Measurements from ENCODE around the gene GRID2. TPM values are rescaled to one million over a fixed set of nuclear protein-coding genes. Genes with fewer than 3 reads are reported as not detected.
"Not testable (repeated sequence)": the region's sequence is repeated elsewhere in the genome, so short reads cannot be mapped to it uniquely, and the experiment has no call there.

The GRID2 gene
- total and polyA plus RNA-seq, 5 experiments from 2014 or later = not detected

- H3K27ac Mint-ChIP-seq = no peak overlapping the region
- ATAC-seq (no peak), DNase-seq (no peak)
- peaks cover 0 to 9% (median 2%) of the 10 kb centered on the region in 9 donors for H3K9me3 Mint-ChIP-seq
- H3K4me1 Mint-ChIP-seq = no peaks in the 10 kb centered on the region
- H3K36me3 Mint-ChIP-seq = no peaks in the 10 kb centered on the region
- no peak overlapping the region for H3K4me3 Mint-ChIP-seq
- POLR2A ChIA-PET = no interaction called here
- H3K27me3 Mint-ChIP-seq = no peaks in the 10 kb centered on the region
Measured at GRCh38 chr4:93267747-93268146, 964.0 kb downstream of the GRID2 start.

GRCh38 chr4:93285346-93285745 lies 981.6 kb downstream of the GRID2 start:
- Mint-ChIP-seq H3K27me3 (no peaks in the 10 kb centered on the region), H3K4me3 (no peak overlapping the region), H3K36me3 (no peaks in the 10 kb centered on the region), H3K27ac (no peak overlapping the region), H3K4me1 (no peaks in the 10 kb centered on the region), H3K9me3 (peaks cover 0 to 6% (median 0%) of the 10 kb centered on the region in 9 donors)
- POLR2A ChIA-PET = no interaction called here
- DNase-seq (no peak), ATAC-seq (no peak)

- no peak overlapping the region for H3K27ac Mint-ChIP-seq
- H3K27me3 Mint-ChIP-seq = no peaks in the 10 kb centered on the region
- H3K4me3 Mint-ChIP-seq = no peak overlapping the region
- H3K9me3 Mint-ChIP-seq = peaks cover 0 to 12% (median 0%) of the 10 kb centered on the region in 9 donors
- no peaks in the 10 kb centered on the region for H3K4me1 Mint-ChIP-seq
- POLR2A ChIA-PET = no interaction called here
- no peaks in the 10 kb centered on the region for H3K36me3 Mint-ChIP-seq
- no peak for DNase-seq
- no peak for ATAC-seq
Measured at GRCh38 chr4:93289241-93289640, 985.5 kb downstream of the GRID2 start.

GRCh38 chr4:93289831-93290230 lies 986.1 kb downstream of the GRID2 start:
- Mint-ChIP-seq H3K36me3 (no peaks in the 10 kb centered on the region), H3K9me3 (peaks cover 0 to 12% (median 2%) of the 10 kb centered on the region in 9 donors), H3K4me3 (no peak overlapping the region), H3K4me1 (no peaks in the 10 kb centered on the region), H3K27ac (no peak overlapping the region), H3K27me3 (no peaks in the 10 kb centered on the region)
- DNase-seq (no peak), ATAC-seq (no peak)
- POLR2A ChIA-PET = no interaction called here

- H3K27ac Mint-ChIP-seq = no peak overlapping the region
- ATAC-seq (no peak), DNase-seq (no peak)
- POLR2A ChIA-PET = no interaction called here
- no peaks in the 10 kb centered on the region for H3K36me3 Mint-ChIP-seq
- peaks cover 0 to 3% (median 0%) of the 10 kb centered on the region in 4 donors for H3K4me1 Mint-ChIP-seq
- H3K9me3 Mint-ChIP-seq = peaks cover 0 to 9% (median 0%) of the 10 kb centered on the region in 9 donors
- H3K4me3 Mint-ChIP-seq = no peak overlapping the region
- no peaks in the 10 kb centered on the region for H3K27me3 Mint-ChIP-seq
Measured at GRCh38 chr4:93299118-93299517, 995.4 kb downstream of the GRID2 start.

- DNase-seq, ATAC-seq, H3K36me3 Mint-ChIP-seq, H3K27me3 Mint-ChIP-seq, H3K9me3 Mint-ChIP-seq, H3K27ac Mint-ChIP-seq, POLR2A ChIA-PET, H3K4me1 Mint-ChIP-seq, H3K4me3 Mint-ChIP-seq: not testable (repeated sequence)
Measured at GRCh38 chr4:93300780-93301555, 997.2 kb downstream of the GRID2 start.

GRCh38 chr4:93302310-93302709 lies 998.5 kb downstream of the GRID2 start:
- H3K9me3 Mint-ChIP-seq = peaks cover 0 to 7% (median 0%) of the 10 kb centered on the region in 9 donors
- no peaks in the 10 kb centered on the region for H3K27me3 Mint-ChIP-seq
- ATAC-seq (no peak), DNase-seq (no peak)
- no peak overlapping the region for H3K4me3 Mint-ChIP-seq
- POLR2A ChIA-PET = no interaction called here
- H3K27ac Mint-ChIP-seq = no peak overlapping the region
- no peaks in the 10 kb centered on the region for H3K36me3 Mint-ChIP-seq
- peaks cover 0 to 3% (median 0%) of the 10 kb centered on the region in 4 donors for H3K4me1 Mint-ChIP-seq

GRCh38 chr4:93303440-93303839 lies 999.7 kb downstream of the GRID2 start:
- Mint-ChIP-seq H3K27me3 (no peaks in the 10 kb centered on the region), H3K27ac (no peak overlapping the region), H3K9me3 (peaks cover 0 to 6% (median 0%) of the 10 kb centered on the region in 9 donors), H3K36me3 (no peaks in the 10 kb centered on the region), H3K4me1 (peaks cover 0 to 3% (median 0%) of the 10 kb centered on the region in 4 donors), H3K4me3 (no peak overlapping the region)
- no peak for ATAC-seq
- DNase-seq = no peak
- POLR2A ChIA-PET = no interaction called here

GRCh38 chr4:93312299-93312698 lies 1008.5 kb downstream of the GRID2 start:
- Mint-ChIP-seq H3K36me3 (no peaks in the 10 kb centered on the region), H3K9me3 (peaks cover 0 to 11% (median 0%) of the 10 kb centered on the region in 9 donors), H3K27ac (no peak overlapping the region), H3K4me1 (no peaks in the 10 kb centered on the region), H3K27me3 (no peaks in the 10 kb centered on the region), H3K4me3 (no peak overlapping the region)
- ATAC-seq (no peak), DNase-seq (no peak)
- POLR2A ChIA-PET = no interaction called here

GRCh38 chr4:93313197-93313596 lies 1009.4 kb downstream of the GRID2 start:
- H3K36me3 Mint-ChIP-seq = no peaks in the 10 kb centered on the region
- no peaks in the 10 kb centered on the region for H3K27me3 Mint-ChIP-seq
- no peaks in the 10 kb centered on the region for H3K4me1 Mint-ChIP-seq
- H3K9me3 Mint-ChIP-seq = peaks cover 0 to 11% (median 0%) of the 10 kb centered on the region in 9 donors
- H3K27ac Mint-ChIP-seq = no peak overlapping the region
- H3K4me3 Mint-ChIP-seq = no peak overlapping the region
- DNase-seq = no peak
- ATAC-seq = no peak
- POLR2A ChIA-PET = no interaction called here

- POLR2A ChIA-PET = no interaction called here
- Mint-ChIP-seq H3K4me3 (no peak overlapping the region), H3K27ac (no peak overlapping the region), H3K9me3 (peaks cover 0 to 14% (median 0%) of the 10 kb centered on the region in 9 donors), H3K27me3 (no peaks in the 10 kb centered on the region), H3K4me1 (no peaks in the 10 kb centered on the region), H3K36me3 (no peaks in the 10 kb centered on the region)
- ATAC-seq (no peak), DNase-seq (no peak)
Measured at GRCh38 chr4:93317057-93317456, 1013.3 kb downstream of the GRID2 start.

- H3K27ac Mint-ChIP-seq = no peak overlapping the region
- H3K9me3 Mint-ChIP-seq = peaks cover 0 to 14% (median 0%) of the 10 kb centered on the region in 9 donors
- H3K36me3 Mint-ChIP-seq = no peaks in the 10 kb centered on the region
- DNase-seq = no peak
- H3K27me3 Mint-ChIP-seq = no peaks in the 10 kb centered on the region
- POLR2A ChIA-PET = no interaction called here
- H3K4me3 Mint-ChIP-seq = no peak overlapping the region
- no peak for ATAC-seq
- H3K4me1 Mint-ChIP-seq = no peaks in the 10 kb centered on the region
Measured at GRCh38 chr4:93317561-93317960, 1013.8 kb downstream of the GRID2 start.

- H3K27me3 Mint-ChIP-seq = no peaks in the 10 kb centered on the region
- H3K27ac Mint-ChIP-seq = no peak overlapping the region
- H3K9me3 Mint-ChIP-seq = peaks cover 0 to 14% (median 5%) of the 10 kb centered on the region in 9 donors
- DNase-seq = no peak
- POLR2A ChIA-PET = no interaction called here
- H3K4me1 Mint-ChIP-seq = no peaks in the 10 kb centered on the region
- no peak for ATAC-seq
- no peaks in the 10 kb centered on the region for H3K36me3 Mint-ChIP-seq
- no peak overlapping the region for H3K4me3 Mint-ChIP-seq
Measured at GRCh38 chr4:93319041-93319440, 1015.3 kb downstream of the GRID2 start.

GRCh38 chr4:93320356-93320755 lies 1016.6 kb downstream of the GRID2 start:
- no peak for DNase-seq
- Mint-ChIP-seq H3K27ac (no peak overlapping the region), H3K4me3 (no peak overlapping the region), H3K4me1 (no peaks in the 10 kb centered on the region), H3K9me3 (peaks cover 0 to 22% (median 9%) of the 10 kb centered on the region in 9 donors), H3K36me3 (no peaks in the 10 kb centered on the region), H3K27me3 (no peaks in the 10 kb centered on the region)
- ATAC-seq = no peak
- POLR2A ChIA-PET = no interaction called here

Data from naive thymus-derived CD8-positive, alpha-beta T cell (primary cell).